GM12873 (cell line): ENCODE data around the gene ZNF687.
A peak's percentile ranks its signal among the peaks of the same experiment; 100 is the strongest.

Experiments used
- TF ChIP-seq, protein P1 (sequence below): IDR thresholded peaks from 2 replicates; pipeline ENCODE4 v1.5.1; 2012; ENCODE audit warnings: low read depth, mild to moderate bottlenecking, moderate library complexity, low read length, control low read depth; ENCODE audit not compliant: insufficient read depth; ENCODE audit errors: missing control alignments

The ZNF687 gene

DNA sequence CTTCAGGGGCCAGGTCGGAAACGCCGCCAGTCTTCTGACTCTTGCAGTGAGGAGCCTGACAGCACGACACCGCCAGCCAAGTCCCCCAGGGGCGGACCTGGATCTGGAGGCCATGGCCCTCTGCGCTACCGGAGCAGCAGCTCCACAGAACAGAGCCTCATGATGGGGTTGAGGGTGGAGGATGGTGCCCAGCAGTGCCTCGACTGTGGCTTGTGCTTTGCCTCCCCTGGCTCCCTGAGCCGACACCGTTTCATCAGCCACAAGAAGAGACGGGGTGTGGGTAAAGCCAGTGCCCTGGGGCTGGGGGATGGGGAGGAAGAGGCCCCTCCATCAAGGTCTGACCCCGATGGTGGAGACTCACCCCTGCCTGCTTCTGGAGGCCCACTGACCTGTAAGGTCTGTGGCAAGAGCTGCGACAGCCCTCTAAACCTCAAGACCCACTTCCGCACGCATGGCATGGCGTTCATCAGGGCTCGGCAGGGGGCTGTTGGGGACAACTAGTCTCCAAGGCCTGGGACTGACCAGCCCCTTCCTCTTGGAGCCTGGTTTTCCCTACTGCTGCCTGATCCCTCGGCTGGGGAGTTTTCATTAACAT is 8.7 kb downstream of the ZNF687 start:
- TF ChIP-seq, protein P1, sequence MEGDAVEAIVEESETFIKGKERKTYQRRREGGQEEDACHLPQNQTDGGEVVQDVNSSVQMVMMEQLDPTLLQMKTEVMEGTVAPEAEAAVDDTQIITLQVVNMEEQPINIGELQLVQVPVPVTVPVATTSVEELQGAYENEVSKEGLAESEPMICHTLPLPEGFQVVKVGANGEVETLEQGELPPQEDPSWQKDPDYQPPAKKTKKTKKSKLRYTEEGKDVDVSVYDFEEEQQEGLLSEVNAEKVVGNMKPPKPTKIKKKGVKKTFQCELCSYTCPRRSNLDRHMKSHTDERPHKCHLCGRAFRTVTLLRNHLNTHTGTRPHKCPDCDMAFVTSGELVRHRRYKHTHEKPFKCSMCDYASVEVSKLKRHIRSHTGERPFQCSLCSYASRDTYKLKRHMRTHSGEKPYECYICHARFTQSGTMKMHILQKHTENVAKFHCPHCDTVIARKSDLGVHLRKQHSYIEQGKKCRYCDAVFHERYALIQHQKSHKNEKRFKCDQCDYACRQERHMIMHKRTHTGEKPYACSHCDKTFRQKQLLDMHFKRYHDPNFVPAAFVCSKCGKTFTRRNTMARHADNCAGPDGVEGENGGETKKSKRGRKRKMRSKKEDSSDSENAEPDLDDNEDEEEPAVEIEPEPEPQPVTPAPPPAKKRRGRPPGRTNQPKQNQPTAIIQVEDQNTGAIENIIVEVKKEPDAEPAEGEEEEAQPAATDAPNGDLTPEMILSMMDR = no peak

DNA sequence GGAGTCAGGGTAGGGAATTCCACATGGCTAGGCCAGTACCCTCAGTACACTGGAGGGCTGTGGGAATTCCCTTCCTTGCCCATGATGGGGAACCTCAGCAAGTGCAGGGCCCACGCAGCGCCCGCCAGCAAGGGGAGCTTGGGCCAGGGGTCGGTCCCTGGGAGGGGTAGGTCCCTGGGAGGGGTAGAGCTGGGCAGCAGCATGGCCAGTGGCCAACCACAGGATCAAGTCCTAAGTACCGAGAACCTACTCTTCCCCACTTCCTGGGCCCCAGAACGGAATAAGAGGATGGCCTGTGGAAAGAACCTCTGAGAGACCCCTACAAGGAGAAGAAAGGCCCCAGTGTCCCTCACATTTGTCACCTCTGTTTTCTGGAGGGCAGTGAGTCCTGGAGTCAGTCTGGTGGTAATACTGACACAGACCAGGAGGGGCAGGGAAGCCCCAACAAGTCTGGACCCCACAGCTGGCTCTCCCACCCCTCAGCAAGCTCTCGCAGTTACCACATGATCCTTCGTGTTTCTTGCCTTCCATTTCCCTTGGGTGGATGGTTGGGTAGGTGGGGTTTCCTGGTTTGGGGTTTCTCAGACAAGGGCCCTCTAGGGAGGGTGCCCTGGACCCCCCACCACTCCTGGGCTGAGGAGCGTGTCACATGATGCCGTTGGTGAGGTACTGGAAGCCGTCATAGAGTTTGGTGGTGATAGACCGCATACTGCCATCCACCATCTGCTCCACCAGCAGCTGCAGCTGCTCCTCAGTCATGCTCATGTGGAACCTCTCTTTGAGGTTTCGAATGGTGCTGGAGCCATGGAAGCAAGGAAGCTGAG is 10.3 kb downstream of the ZNF687 start:
- TF ChIP-seq, protein P1 = peak; percentile 39

DNA sequence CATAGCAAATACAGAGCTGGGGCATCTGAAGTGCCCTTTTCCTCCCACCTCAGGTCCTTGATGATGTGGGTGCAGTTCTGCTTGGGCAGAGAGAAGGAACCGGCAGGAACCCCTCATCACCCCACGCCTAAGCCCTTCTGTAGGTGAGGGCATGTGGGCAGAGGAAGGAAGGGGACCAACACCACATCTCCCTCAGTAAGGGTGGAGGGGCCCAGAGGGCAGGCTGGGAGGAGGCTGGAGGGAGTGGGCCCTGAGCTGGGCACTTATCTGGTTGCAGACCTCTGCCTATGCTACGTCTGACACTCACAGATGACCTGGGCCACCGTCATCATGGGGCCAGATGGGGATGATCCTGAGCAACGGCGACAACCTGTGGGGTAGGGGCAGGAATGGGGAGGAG is 11.0 kb downstream of the ZNF687 start:
- TF ChIP-seq, protein P1 = no peak

DNA sequence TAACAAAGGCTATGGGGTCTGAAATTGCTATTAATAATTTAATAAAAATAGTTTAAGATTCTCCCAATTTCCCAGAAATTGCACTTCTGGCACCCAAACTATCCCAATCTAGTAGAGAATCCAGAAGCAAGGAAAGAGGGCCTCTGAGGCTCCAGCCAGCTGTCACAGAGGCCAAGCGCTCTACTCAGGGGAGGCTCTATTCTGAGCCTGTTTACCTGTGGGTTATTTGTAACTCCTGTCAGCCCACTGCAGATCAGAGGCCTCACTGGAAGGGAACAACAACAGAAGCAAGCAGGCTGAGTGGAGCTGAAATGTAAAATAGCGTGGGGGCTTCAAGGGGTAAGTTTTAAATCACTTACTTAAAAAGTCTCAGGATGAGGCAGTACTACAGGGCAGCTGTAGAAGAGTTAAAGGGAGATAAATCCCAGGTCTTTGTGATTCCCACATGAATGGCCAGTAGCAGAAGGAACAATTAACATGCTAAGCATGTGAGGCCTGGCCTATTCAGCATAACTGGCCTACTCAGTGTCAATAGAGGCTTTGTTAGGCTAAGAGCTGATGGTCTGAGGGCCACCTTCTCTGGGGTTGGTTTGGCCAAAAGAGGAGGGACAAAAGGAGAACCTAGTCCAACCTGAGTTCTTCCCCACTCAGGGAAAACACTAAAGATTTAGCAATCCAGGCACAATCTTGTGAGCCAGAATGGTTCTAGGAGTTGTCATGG is 12.8 kb downstream of the ZNF687 start:
- TF ChIP-seq, protein P1 = no peak

DNA sequence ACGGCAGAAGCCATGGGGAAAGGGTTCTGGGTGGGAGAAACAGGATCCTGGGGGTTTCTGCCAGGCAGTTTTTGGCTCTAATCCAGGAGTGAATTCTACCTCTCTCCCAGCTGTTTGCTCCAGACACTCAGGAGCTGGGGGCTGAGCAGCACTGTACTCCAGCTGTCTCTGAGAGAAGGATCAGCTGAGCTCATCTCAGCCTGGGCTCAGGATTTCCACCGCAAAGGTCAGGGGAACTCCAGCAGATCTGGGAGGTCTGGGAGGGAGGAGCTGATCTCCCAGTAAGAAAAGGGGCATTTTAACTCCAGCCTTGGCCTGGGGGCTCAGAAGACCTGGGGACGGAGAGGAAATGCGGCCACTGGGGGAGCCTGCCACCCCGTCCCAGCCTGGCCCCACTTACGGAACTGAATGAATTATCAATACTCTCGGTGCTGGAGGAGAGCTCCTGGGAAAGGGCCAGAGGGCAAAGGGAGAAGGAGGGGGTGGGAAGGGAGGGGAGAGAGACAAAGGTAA is 27.8 kb downstream of the ZNF687 start:
- TF ChIP-seq, protein P1 = no peak

DNA sequence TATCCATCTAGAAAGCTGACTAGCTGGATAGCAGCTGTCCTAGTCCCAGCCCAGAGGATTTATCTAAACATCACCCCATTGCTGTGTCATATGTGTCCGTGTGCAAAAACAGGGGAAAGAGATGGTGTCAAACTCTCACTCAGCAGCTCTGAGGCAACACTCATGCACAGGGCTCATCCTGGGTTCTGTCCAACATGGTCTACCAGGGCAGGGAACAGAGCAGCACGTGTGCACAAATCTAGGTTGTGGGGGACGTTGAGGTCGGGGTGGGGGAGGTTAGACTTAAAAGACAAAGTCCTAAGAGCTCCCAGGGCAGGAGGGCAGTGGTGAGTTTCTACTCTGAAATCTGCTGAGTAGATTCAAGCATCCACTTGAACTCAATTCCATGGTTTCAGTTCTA is 28.9 kb downstream of the ZNF687 start:
- TF ChIP-seq, protein P1 = no peak
